T-cell (primary cell): ENCODE results near the gene LRGUK. TPM values are rescaled to one million over a fixed set of nuclear protein-coding genes. Genes with fewer than 3 reads are reported as not detected.

ENCODE experiments used
- ATAC-seq, 4 experiments: fragments of 200-7000 bp in 3 of 4; fragments of 150-1000 bp in 1 of 4; cut with Tn5 transposase; replicated peaks in 1 of 4; 1 replicate in 3 of 4; 2 replicates in 1 of 4; pipeline ENCODE4 v1.10.0; 2021; ENCODE audit warnings: moderate library complexity in 3 of 4, mild to moderate bottlenecking in 2 of 4, moderate number of reproducible peaks in 1 of 4
- CTCF ChIA-PET, 2 donors: fragments of 300-600 bp; sonication (Branson Sonifier 250); formaldehyde crosslinking; loops; one replicate each; lab custom pipeline; 2022; ENCODE audit warnings: antibody characterized with exemption in 2 of 2; lab: Charles Lee
- POLR2A ChIA-PET, 2 donors: fragments of 300-600 bp; sonication (Branson Sonifier 250); formaldehyde crosslinking; loops; one replicate each; lab custom pipeline; 2022; ENCODE audit warnings: antibody characterized with exemption in 2 of 2; lab: Charles Lee
- DNase-seq, 35 experiments: peaks; one replicate each; pipeline versions ENCODE4 v3.0.0 to v3.0.0-alpha.2; 2013 to 2023
- H3K27ac ChIP-seq: one replicate; pipeline ENCODE4 v1.5.1; 2013; ENCODE audit warnings: low read length
- H3K27me3 ChIP-seq, 2 experiments: replicated peaks in 1 of 2; 1 replicate in 1 of 2; 2 replicates in 1 of 2; pipeline versions ENCODE4 v1.6.1 to v1.7.0; 2013; ENCODE audit warnings: low read length in 1 of 2, mixed read lengths in 1 of 2; ENCODE audit not compliant: control insufficient read depth in 2 of 2, insufficient read depth in 2 of 2; ENCODE audit errors: extremely low read depth in 1 of 2
- H3K36me3 ChIP-seq, 2 donors: 1 replicate in 1 of 2; 2 replicates in 1 of 2; pipeline versions ENCODE4 v1.6.1 to v1.7.0; 2013; ENCODE audit warnings: low read length in 1 of 2; ENCODE audit not compliant: control insufficient read depth in 2 of 2, insufficient read depth in 1 of 2; ENCODE audit errors: extremely low read depth in 1 of 2
- H3K4me1 ChIP-seq, 2 experiments: 1 replicate in 1 of 2; 2 replicates in 1 of 2; pipeline versions ENCODE4 v1.6.1 to v1.7.0; 2013; ENCODE audit warnings: low read length in 2 of 2, mixed read lengths in 1 of 2; ENCODE audit not compliant: insufficient read depth in 2 of 2, control insufficient read depth in 1 of 2; ENCODE audit errors: extremely low read depth in 1 of 2
- H3K4me3 ChIP-seq, 2 donors: 1 replicate in 1 of 2; 2 replicates in 1 of 2; pipeline versions ENCODE4 v1.5.1 to v1.7.0; 2013; ENCODE audit warnings: mild to moderate bottlenecking in 2 of 2, low read length in 1 of 2, moderate library complexity in 1 of 2; ENCODE audit not compliant: control insufficient read depth in 1 of 2; ENCODE audit errors: extremely low read depth in 1 of 2
- H3K9me3 ChIP-seq: 2 replicates; pipeline ENCODE4 v1.7.0; 2013
- H3K27ac Mint-ChIP-seq, 2 donors: one replicate each; pipeline ENCODE4 v1.8.0; 2020 to 2021; ENCODE audit warnings: mild to moderate bottlenecking in 2 of 2, mixed read lengths in 2 of 2
- H3K27me3 Mint-ChIP-seq, 2 donors: one replicate each; pipeline ENCODE4 v1.8.0; 2021 to 2022; ENCODE audit warnings: mixed read lengths in 2 of 2
- H3K36me3 Mint-ChIP-seq: one replicate; pipeline ENCODE4 v1.8.0; 2021; ENCODE audit warnings: mixed read lengths
- H3K4me1 Mint-ChIP-seq, 3 donors: one replicate each; pipeline ENCODE4 v1.8.0; 2020 to 2022; ENCODE audit warnings: mixed read lengths in 3 of 3, mild to moderate bottlenecking in 1 of 3
- H3K4me3 Mint-ChIP-seq, 3 donors: one replicate each; pipeline ENCODE4 v1.8.0; 2020 to 2022; ENCODE audit warnings: mild to moderate bottlenecking in 3 of 3, mixed read lengths in 3 of 3, moderate library complexity in 3 of 3
- H3K9me3 Mint-ChIP-seq, 3 donors: one replicate each; pipeline ENCODE4 v1.8.0; 2020 to 2022; ENCODE audit warnings: mixed read lengths in 3 of 3
- WGBS: methylation state at CpG from one replicate; pipeline ENCODE4 v1.1.5; 2013; ENCODE audit warnings: missing lambda C conversion rate; ENCODE audit not compliant: insufficient coverage; 5-methylcytosine and 5-hydroxymethylcytosine counted together
- total RNA-seq, 35 experiments: library from RNA in 6 of 35; stranded (reverse) in 6 of 35; fragments of 120-200 nt in 1 of 35; gene quantifications; one replicate each; pipeline versions ENCODE4 v1.2.1 to v1.2.4 and lab custom pipeline; 2013 to 2026

LRGUK gene
- total RNA-seq, 5 donors from 2014 or later (not counting 1 experiment from before 2014, with no cell fraction given): 0.09 to 0.51 (median 0.22) TPM

DNA sequence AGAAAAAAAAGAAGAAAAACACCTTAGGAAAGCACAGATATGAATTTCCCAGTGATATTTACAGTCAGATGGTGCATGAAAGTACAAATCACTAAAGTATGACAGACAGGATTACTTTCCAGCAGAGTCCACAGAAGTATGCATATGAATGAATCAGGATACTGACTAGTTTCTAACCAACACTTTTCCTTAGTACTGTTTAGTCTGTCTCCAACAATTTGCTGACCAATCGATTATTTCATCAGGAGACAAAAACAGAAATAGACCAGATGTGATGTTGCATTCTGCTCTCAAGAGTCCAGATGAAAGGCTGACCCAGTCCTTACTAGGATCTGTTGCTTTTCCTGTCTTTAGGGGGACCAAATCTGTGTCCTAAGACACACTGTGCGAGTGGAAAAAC is 175.0 kb downstream of the LRGUK start:
- Mint-ChIP-seq H3K4me3 (no peak overlapping the region), H3K9me3 (no peaks in the 10 kb centered on the region), H3K27me3 (no peaks in the 10 kb centered on the region), H3K27ac (no peak overlapping the region), H3K4me1 (no peaks in the 10 kb centered on the region), H3K36me3 (peaks cover 72% of the 10 kb centered on the region)
- ATAC-seq (no peak), DNase-seq (no peak)
- 100% methylated on average over 1 of the region's 2 CpGs for whole genome bisulfite sequencing
- Histone ChIP-seq H3K36me3 (peaks cover 0 to 48% of the 10 kb centered on the region in 2 donors), H3K9me3 (no peaks in the 10 kb centered on the region), H3K27me3 (no peaks in the 10 kb centered on the region), H3K4me1 (no peaks in the 10 kb centered on the region), H3K4me3 (no peak overlapping the region), H3K27ac (no peak overlapping the region)
- CTCF ChIA-PET: no interaction called here
- POLR2A ChIA-PET: no interaction called here

DNA sequence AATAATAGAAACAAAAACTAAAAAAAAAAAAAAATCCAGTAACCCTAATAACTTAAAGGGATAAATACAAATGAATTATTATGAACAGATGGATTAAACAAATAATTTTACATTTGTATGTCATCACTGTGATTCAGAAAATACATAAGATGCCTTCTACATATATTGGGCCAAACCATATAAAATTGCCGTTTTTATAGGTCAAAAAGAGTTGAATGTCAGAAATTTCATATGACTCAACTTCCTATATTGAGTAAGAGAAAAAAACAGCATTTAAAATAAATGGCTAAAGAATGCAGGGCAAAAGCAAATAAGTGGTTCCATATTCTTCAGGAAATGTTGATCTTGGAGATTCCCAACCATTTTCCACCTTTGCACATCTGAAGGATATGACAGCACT is 180.2 kb downstream of the LRGUK start:
- Mint-ChIP-seq H3K36me3 (peaks cover 64% of the 10 kb centered on the region), H3K4me3 (no peak overlapping the region), H3K27ac (no peak overlapping the region), H3K9me3 (no peaks in the 10 kb centered on the region), H3K27me3 (no peaks in the 10 kb centered on the region), H3K4me1 (peaks cover 0 to 4% (median 4%) of the 10 kb centered on the region in 3 donors)
- H3K27ac ChIP-seq: no peak overlapping the region
- no peaks in the 10 kb centered on the region for H3K4me1 ChIP-seq
- ChIA-PET CTCF (no interaction called here), POLR2A (no interaction called here)
- no peaks in the 10 kb centered on the region for H3K27me3 ChIP-seq
- no peak overlapping the region for H3K4me3 ChIP-seq
- no peak for DNase-seq
- no peak for ATAC-seq
- peaks cover 0 to 21% of the 10 kb centered on the region in 2 donors for H3K36me3 ChIP-seq
- H3K9me3 ChIP-seq: no peaks in the 10 kb centered on the region
- WGBS: no CpG with 5 or more reads among the region's 1 CpG

DNA sequence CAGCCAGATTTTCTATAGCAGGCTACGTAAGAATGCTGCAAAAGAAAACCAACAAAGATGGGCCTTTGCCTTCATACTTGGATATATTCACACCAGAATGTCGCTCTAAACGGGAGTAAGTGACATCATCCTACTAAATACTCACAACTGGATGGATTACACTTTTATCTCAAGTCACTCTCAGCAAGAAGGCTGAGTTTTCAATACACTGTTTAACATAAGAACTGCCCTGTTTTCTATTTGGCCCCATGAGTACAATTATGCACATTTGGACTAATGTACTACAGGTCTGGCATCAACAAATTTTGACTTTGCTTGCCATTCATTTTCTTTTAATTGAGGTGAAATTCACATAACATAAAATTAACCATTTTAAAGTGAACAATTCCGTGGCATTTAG is 181.4 kb downstream of the LRGUK start:
- H3K9me3 Mint-ChIP-seq: no peaks in the 10 kb centered on the region
- no peak overlapping the region for H3K27ac Mint-ChIP-seq

DNA sequence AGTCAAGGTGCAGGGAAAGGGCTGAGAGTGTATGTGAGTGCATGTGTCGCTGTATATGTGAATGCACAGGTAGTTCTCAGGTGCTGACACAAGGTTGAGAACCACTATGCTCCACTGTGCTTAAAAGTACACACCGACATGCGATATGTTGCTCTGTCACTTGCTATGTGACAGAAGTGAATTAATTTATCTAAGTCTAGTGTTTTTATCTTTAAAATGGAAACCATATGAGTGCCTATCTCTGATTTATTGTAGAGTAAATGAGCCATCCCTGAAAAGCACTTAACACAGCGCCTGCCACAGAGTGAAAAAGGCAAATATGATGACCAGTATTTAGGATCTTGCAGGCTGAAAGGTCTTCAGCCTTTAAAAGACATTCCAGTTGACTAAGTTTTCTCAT is 184.7 kb downstream of the LRGUK start:
- Histone ChIP-seq H3K9me3 (no peaks in the 10 kb centered on the region), H3K4me1 (peaks cover 7 to 10% of the 10 kb centered on the region in 2 experiments), H3K27me3 (no peaks in the 10 kb centered on the region), H3K4me3 (no peak overlapping the region), H3K27ac (no peak overlapping the region), H3K36me3 (no peaks in the 10 kb centered on the region)
- POLR2A ChIA-PET: no interaction called here
- no peaks in the 10 kb centered on the region for H3K9me3 Mint-ChIP-seq
- WGBS: no CpG with 5 or more reads among the region's 4 CpGs
- H3K27ac Mint-ChIP-seq: no peak overlapping the region
- peaks cover 12 to 16% (median 14%) of the 10 kb centered on the region in 3 donors for H3K4me1 Mint-ChIP-seq
- CTCF ChIA-PET: no interaction called here
- no peaks in the 10 kb centered on the region for H3K27me3 Mint-ChIP-seq
- no peak for DNase-seq
- ATAC-seq: no peak
- H3K4me3 Mint-ChIP-seq: no peak overlapping the region
- H3K36me3 Mint-ChIP-seq: peaks cover 30% of the 10 kb centered on the region

More for the DNA sequence above, 181.4 kb downstream of the LRGUK start:
- H3K36me3 Mint-ChIP-seq: peaks cover 52% of the 10 kb centered on the region
- Histone ChIP-seq H3K4me1 (no peaks in the 10 kb centered on the region), H3K27me3 (no peaks in the 10 kb centered on the region), H3K36me3 (peaks cover 0 to 13% of the 10 kb centered on the region in 2 donors), H3K9me3 (no peaks in the 10 kb centered on the region), H3K27ac (no peak overlapping the region), H3K4me3 (no peak overlapping the region)
- WGBS: 95% methylated on average over 4 of the region's 4 CpGs
- CTCF ChIA-PET: no interaction called here
- no peak overlapping the region for H3K4me3 Mint-ChIP-seq
- no peaks in the 10 kb centered on the region for H3K27me3 Mint-ChIP-seq
- DNase-seq (no peak), ATAC-seq (no peak)
- POLR2A ChIA-PET: no interaction called here
- peaks cover 0 to 4% (median 4%) of the 10 kb centered on the region in 3 donors for H3K4me1 Mint-ChIP-seq

DNA sequence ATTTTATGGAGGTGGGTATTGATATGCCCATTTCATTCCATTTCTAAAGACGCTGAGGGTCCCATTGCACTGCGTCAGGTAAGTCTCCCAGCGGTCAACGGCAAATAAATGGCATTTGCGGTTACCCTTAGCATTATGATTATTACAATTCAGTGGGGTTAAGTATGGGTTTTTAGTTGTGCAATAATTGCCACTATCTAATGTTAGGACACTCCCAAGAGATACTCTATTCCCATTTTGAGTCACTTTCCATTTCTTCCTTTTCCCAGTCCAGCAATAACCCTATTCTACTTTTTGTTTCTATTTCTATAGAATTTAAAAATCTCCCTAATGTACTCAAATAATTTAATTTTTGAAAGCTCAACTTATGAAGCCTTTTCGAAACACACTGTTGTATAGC is 185.6 kb downstream of the LRGUK start:
- Histone ChIP-seq H3K4me3 (no peak overlapping the region), H3K27me3 (no peaks in the 10 kb centered on the region), H3K4me1 (peaks cover 12 to 15% of the 10 kb centered on the region in 2 experiments), H3K27ac (no peak overlapping the region), H3K36me3 (no peaks in the 10 kb centered on the region), H3K9me3 (no peaks in the 10 kb centered on the region)
- no peak for DNase-seq
- ATAC-seq: no peak
- H3K4me1 Mint-ChIP-seq: peaks cover 20 to 23% (median 23%) of the 10 kb centered on the region in 3 donors
- H3K4me3 Mint-ChIP-seq: no peak overlapping the region
- no peaks in the 10 kb centered on the region for H3K27me3 Mint-ChIP-seq
- ChIA-PET CTCF (no interaction called here), POLR2A (no interaction called here)
- peaks cover 28% of the 10 kb centered on the region for H3K36me3 Mint-ChIP-seq
- no CpG with 5 or more reads among the region's 6 CpGs for WGBS
- no peak overlapping the region for H3K27ac Mint-ChIP-seq
- no peaks in the 10 kb centered on the region for H3K9me3 Mint-ChIP-seq

DNA sequence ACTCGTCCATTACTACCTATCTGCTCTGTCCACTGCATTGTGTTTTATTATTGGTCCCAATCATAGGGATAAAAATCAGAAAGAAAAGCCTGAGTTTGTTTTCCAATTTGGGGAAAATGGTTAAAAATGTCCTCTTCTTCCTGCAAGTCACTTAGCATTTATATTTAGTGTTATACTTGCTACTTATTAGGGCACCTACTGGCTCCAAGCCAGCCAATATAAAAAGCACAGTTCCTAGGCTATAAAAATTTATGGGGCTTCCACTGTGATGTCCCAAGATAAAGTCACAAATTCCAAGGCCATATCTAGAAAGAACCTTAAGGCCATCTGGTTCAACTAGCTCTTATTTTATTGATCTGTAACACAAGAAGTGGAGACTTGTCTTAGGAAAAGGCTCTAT is 186.4 kb downstream of the LRGUK start:
- H3K27me3 ChIP-seq: no peaks in the 10 kb centered on the region
- H3K4me1 Mint-ChIP-seq: peaks cover 21 to 24% (median 24%) of the 10 kb centered on the region in 3 donors
- no peaks in the 10 kb centered on the region for H3K27me3 Mint-ChIP-seq
- no CpG with 5 or more reads among the region's 1 CpG for WGBS
- H3K4me3 ChIP-seq: no peak overlapping the region
- CTCF ChIA-PET: interaction anchor here (0.8 to 1.3 kb wide), 2 partner anchors 8 to 170 kb away, joined by 3 read pairs; no protein-coding TSS in a partner anchor
- no peak overlapping the region for H3K27ac ChIP-seq
- H3K9me3 Mint-ChIP-seq: no peaks in the 10 kb centered on the region
- peaks cover 19% of the 10 kb centered on the region for H3K36me3 Mint-ChIP-seq
- no peak for DNase-seq
- H3K4me1 ChIP-seq: peaks cover 12 to 15% of the 10 kb centered on the region in 2 experiments
- H3K36me3 ChIP-seq: no peaks in the 10 kb centered on the region
- POLR2A ChIA-PET: interaction anchor here (0.5 to 0.6 kb wide), 2 partner anchors 30 to 148 kb away, joined by 3 read pairs; no protein-coding TSS in a partner anchor
- H3K4me3 Mint-ChIP-seq: no peak overlapping the region
- H3K9me3 ChIP-seq: no peaks in the 10 kb centered on the region
- no peak for ATAC-seq
- no peak overlapping the region for H3K27ac Mint-ChIP-seq
